Endothelial cell of umbilical vein (primary cell): ENCODE measurements around the gene LARP1.
"Not testable (repeated sequence)": the region's sequence is repeated elsewhere in the genome, so short reads cannot be mapped to it uniquely, and the experiment has no call there.

Experiments used
- CTCF ChIP-seq, 2 donors: IDR thresholded peaks; 1 replicate in 1 of 2; 2 replicates in 1 of 2; pipeline ENCODE4 v1.5.1; 2011; ENCODE audit warnings: low read length in 2 of 2, mild to moderate bottlenecking in 2 of 2, moderate library complexity in 2 of 2, control low read depth in 1 of 2, inconsistent platforms in 1 of 2, low read depth in 1 of 2; ENCODE audit not compliant: insufficient read depth in 1 of 2; ENCODE audit errors: extremely low read depth in 1 of 2
- EZH2 ChIP-seq: IDR thresholded peaks from 2 replicates; pipeline ENCODE4 v1.6.1; 2012; ENCODE audit warnings: borderline replicate concordance, low read depth, mild to moderate bottlenecking, moderate library complexity, low read length, inconsistent platforms; ENCODE audit not compliant: severe bottlenecking
- FOS ChIP-seq: IDR thresholded peaks from 2 replicates; pipeline ENCODE4 v1.6.1; 2011; ENCODE audit warnings: mild to moderate bottlenecking, low read length, moderate library complexity, borderline replicate concordance; ENCODE audit not compliant: insufficient read depth
- GATA2 ChIP-seq: IDR thresholded peaks from 2 replicates; pipeline ENCODE4 v1.7.0; 2011; ENCODE audit warnings: low read depth, mild to moderate bottlenecking, moderate library complexity, mixed read lengths, low read length; ENCODE audit not compliant: insufficient read length, insufficient read depth
- MAX ChIP-seq: IDR thresholded peaks from 2 replicates; pipeline ENCODE4 v1.6.1; 2011; ENCODE audit not compliant: insufficient read depth, insufficient read length
- MYC ChIP-seq: IDR thresholded peaks from one replicate; pipeline ENCODE4 v1.6.1; 2011; ENCODE audit warnings: mild to moderate bottlenecking, low read depth, low read length
- POLR2A ChIP-seq: IDR thresholded peaks from 2 replicates; pipeline ENCODE4 v1.6.1; 2012; ENCODE audit warnings: low read depth, mild to moderate bottlenecking, control low read depth, low read length
- POLR2AphosphoS5 ChIP-seq: IDR thresholded peaks from 2 replicates; pipeline ENCODE4 v1.6.1; 2012; ENCODE audit warnings: low read depth, mild to moderate bottlenecking, control low read depth, low read length, moderate library complexity; ENCODE audit not compliant: insufficient read depth

GRCh38 chr5:154835701-154836052 is 80.5 kb downstream of the LARP1 start:
- TF ChIP-seq POLR2A; CTCF (IDR thresholded peaks at IDR 0.05; ENCODE audit: extremely low read depth in 1 of 2, insufficient read depth in 1 of 2, low read depth in 1 of 2, low read length in 2 of 2); POLR2AphosphoS5; MAX; EZH2; MYC; GATA2; FOS: not testable (repeated sequence)
